Naive B cell (primary cell): Measurements from ENCODE around the gene ATP5PO. TPM values are rescaled to one million over a fixed set of nuclear protein-coding genes. Genes with fewer than 3 reads are reported as not detected.
A peak's percentile ranks its signal among the peaks of the same experiment; 100 is the strongest.
"Not testable (repeated sequence)": the region's sequence is repeated elsewhere in the genome, so short reads cannot be mapped to it uniquely, and the experiment has no call there.

Source experiments
- ATAC-seq, 2 donors: fragments of 150-1000 bp; cut with Tn5 transposase; 2 replicates each; pipeline ENCODE4 v1.10.0; 2021; ENCODE audit warnings: low read depth in 2 of 2, mild to moderate bottlenecking in 2 of 2, moderate library complexity in 2 of 2
- DNase-seq: peaks from one replicate; pipeline ENCODE4 v3.0.0; 2022
- H3K27ac Mint-ChIP-seq, 6 donors: one replicate each; pipeline ENCODE4 v1.8.0; 2020 to 2022; ENCODE audit warnings: mild to moderate bottlenecking in 6 of 6, mixed read lengths in 6 of 6, moderate library complexity in 5 of 6, inconsistent platforms in 2 of 6
- H3K27me3 Mint-ChIP-seq, 3 donors: one replicate each; pipeline ENCODE4 v1.8.0; 2021 to 2022; ENCODE audit warnings: mixed read lengths in 3 of 3, mild to moderate bottlenecking in 1 of 3
- H3K36me3 Mint-ChIP-seq, 2 donors: one replicate each; pipeline ENCODE4 v1.8.0; 2020 to 2022; ENCODE audit warnings: mixed read lengths in 2 of 2, inconsistent platforms in 1 of 2, mild to moderate bottlenecking in 1 of 2
- H3K4me1 Mint-ChIP-seq, 3 donors: one replicate each; pipeline ENCODE4 v1.8.0; 2020 to 2022; ENCODE audit warnings: mixed read lengths in 3 of 3, inconsistent platforms in 1 of 3, mild to moderate bottlenecking in 1 of 3, moderate library complexity in 1 of 3
- H3K4me3 Mint-ChIP-seq, 8 donors: one replicate each; pipeline ENCODE4 v1.8.0; 2020 to 2022; ENCODE audit warnings: mild to moderate bottlenecking in 8 of 8, mixed read lengths in 8 of 8, moderate library complexity in 8 of 8, inconsistent platforms in 2 of 8
- H3K9me3 Mint-ChIP-seq, 7 donors: one replicate each; pipeline ENCODE4 v1.8.0; 2020 to 2022; ENCODE audit warnings: mixed read lengths in 7 of 7, mild to moderate bottlenecking in 5 of 7, inconsistent platforms in 2 of 7, moderate library complexity in 1 of 7
- polyA plus RNA-seq, 6 donors: library from polyadenylated mRNA; unstranded; fragments of 300-500 nt; fragmentation: Illumina TruSeq; gene quantifications; one replicate each; pipeline ENCODE4 v1.2.3, GENCODE V29; 2021; ENCODE audit warnings: low read depth in 6 of 6

ATP5PO gene
- polyA plus RNA-seq, 6 donors from 2014 or later: 299 to 386 (median 357) TPM

GRCh38 chr21:33936301-33937038, 20.9 kb upstream of the ATP5PO start:
- Mint-ChIP-seq H3K36me3 (no peaks in the 10 kb centered on the region), H3K4me1 (peaks cover 8 to 15% (median 9%) of the 10 kb centered on the region in 3 donors), H3K4me3 (no peak overlapping the region), H3K27ac (no peak overlapping the region), H3K27me3 (no peaks in the 10 kb centered on the region), H3K9me3 (peaks cover 0 to 1% (median 0%) of the 10 kb centered on the region in 7 donors)
- DNase-seq (no peak), ATAC-seq (no peak)

- ATAC-seq (no peak), DNase-seq (no peak)
- Mint-ChIP-seq H3K27me3 (no peaks in the 10 kb centered on the region), H3K9me3 (peaks cover 0 to 1% (median 0%) of the 10 kb centered on the region in 7 donors), H3K4me3 (peak overlapping the region; percentile 86 to 99 (median 93)), H3K4me1 (peaks cover 10 to 16% (median 11%) of the 10 kb centered on the region in 3 donors), H3K27ac (peak overlapping the region in 3 of 6 donors; percentile 74 to 94 (median 92)), H3K36me3 (no peaks in the 10 kb centered on the region)
Observed at GRCh38 chr21:33932731-33933130, 17.1 kb upstream of the ATP5PO start.

- peak overlapping the region; percentile 82 to 97 (median 93) for H3K27ac Mint-ChIP-seq
- H3K4me3 Mint-ChIP-seq: peak overlapping the region; percentile 86 to 99 (median 93)
- ATAC-seq (peak; percentile 55 to 63), DNase-seq (peak; percentile 19)
- H3K4me1 Mint-ChIP-seq: peaks cover 10 to 16% (median 11%) of the 10 kb centered on the region in 3 donors
- no peaks in the 10 kb centered on the region for H3K27me3 Mint-ChIP-seq
- H3K9me3 Mint-ChIP-seq: peaks cover 0 to 1% (median 0%) of the 10 kb centered on the region in 7 donors
- no peaks in the 10 kb centered on the region for H3K36me3 Mint-ChIP-seq
Observed at GRCh38 chr21:33931799-33932390, 16.3 kb upstream of the ATP5PO start.

- Mint-ChIP-seq H3K4me1 (peaks cover 10 to 16% (median 11%) of the 10 kb centered on the region in 3 donors), H3K27ac (peak overlapping the region; percentile 44 to 97 (median 84)), H3K4me3 (peak overlapping the region; percentile 86 to 99 (median 93))
- not testable (repeated sequence) for H3K36me3 Mint-ChIP-seq, H3K27me3 Mint-ChIP-seq, H3K9me3 Mint-ChIP-seq, DNase-seq
- peak; percentile 7 to 42 for ATAC-seq
Observed at GRCh38 chr21:33931052-33931798, 15.6 kb upstream of the ATP5PO start.

GRCh38 chr21:33926248-33926647, 10.6 kb upstream of the ATP5PO start:
- H3K27ac Mint-ChIP-seq, H3K9me3 Mint-ChIP-seq, ATAC-seq, DNase-seq, H3K4me3 Mint-ChIP-seq, H3K4me1 Mint-ChIP-seq, H3K36me3 Mint-ChIP-seq, H3K27me3 Mint-ChIP-seq: not testable (repeated sequence)

- DNase-seq: no peak
Observed at GRCh38 chr21:33924766-33925100, 9.1 kb upstream of the ATP5PO start.

GRCh38 chr21:33924079-33924765, 8.6 kb upstream of the ATP5PO start:
- H3K27ac Mint-ChIP-seq: no peak overlapping the region
- H3K4me3 Mint-ChIP-seq: peak overlapping the region in 1 of 8 donors; percentile 43
- peaks cover 0 to 4% (median 0%) of the 10 kb centered on the region in 3 donors for H3K27me3 Mint-ChIP-seq
- H3K4me1 Mint-ChIP-seq: peaks cover 0 to 7% (median 3%) of the 10 kb centered on the region in 3 donors
- ATAC-seq (peak; percentile 93 to 95), DNase-seq (peak; percentile 73)
- no peaks in the 10 kb centered on the region for H3K9me3 Mint-ChIP-seq
- H3K36me3 Mint-ChIP-seq: no peaks in the 10 kb centered on the region

More at GRCh38 chr21:33924766-33925100, 9.1 kb upstream of the ATP5PO start:
- no peak overlapping the region for H3K27ac Mint-ChIP-seq
- no peaks in the 10 kb centered on the region for H3K36me3 Mint-ChIP-seq
- peak overlapping the region in 1 of 8 donors; percentile 43 for H3K4me3 Mint-ChIP-seq
- peaks cover 0 to 4% (median 0%) of the 10 kb centered on the region in 3 donors for H3K27me3 Mint-ChIP-seq
- no peaks in the 10 kb centered on the region for H3K9me3 Mint-ChIP-seq
- H3K4me1 Mint-ChIP-seq: peaks cover 0 to 7% (median 3%) of the 10 kb centered on the region in 3 donors
- no peak for ATAC-seq

GRCh38 chr21:33917421-33917820, 1.8 kb upstream of the ATP5PO start:
- H3K36me3 Mint-ChIP-seq: peaks cover 0 to 4% of the 10 kb centered on the region in 2 donors
- no peak for ATAC-seq
- no peaks in the 10 kb centered on the region for H3K9me3 Mint-ChIP-seq
- peak overlapping the region in 1 of 6 donors; percentile 59 for H3K27ac Mint-ChIP-seq
- peak overlapping the region in 2 of 8 donors; percentile 12 to 33 for H3K4me3 Mint-ChIP-seq
- no peaks in the 10 kb centered on the region for H3K27me3 Mint-ChIP-seq
- DNase-seq: no peak
- H3K4me1 Mint-ChIP-seq: peaks cover 10 to 31% (median 15%) of the 10 kb centered on the region in 3 donors

- peaks cover 0 to 6% of the 10 kb centered on the region in 2 donors for H3K36me3 Mint-ChIP-seq
- H3K4me1 Mint-ChIP-seq: peaks cover 10 to 31% (median 17%) of the 10 kb centered on the region in 3 donors
- H3K9me3 Mint-ChIP-seq: no peaks in the 10 kb centered on the region
- H3K27ac Mint-ChIP-seq: peak overlapping the region; percentile 14 to 99 (median 98)
- DNase-seq (no peak), ATAC-seq (no peak)
- H3K4me3 Mint-ChIP-seq: peak overlapping the region; percentile 97 to 100 (median 99)
- H3K27me3 Mint-ChIP-seq: no peaks in the 10 kb centered on the region
Observed at GRCh38 chr21:33916200-33916567, 580 bp upstream of the ATP5PO start.

GRCh38 chr21:33914188-33914587, 1.4 kb downstream of the ATP5PO start:
- H3K36me3 Mint-ChIP-seq: peaks cover 8 to 13% of the 10 kb centered on the region in 2 donors
- ATAC-seq (no peak), DNase-seq (no peak)
- H3K9me3 Mint-ChIP-seq: no peaks in the 10 kb centered on the region
- peak overlapping the region in 4 of 6 donors; percentile 3 to 99 (median 98) for H3K27ac Mint-ChIP-seq
- peaks cover 15 to 31% (median 19%) of the 10 kb centered on the region in 3 donors for H3K4me1 Mint-ChIP-seq
- H3K27me3 Mint-ChIP-seq: no peaks in the 10 kb centered on the region
- peak overlapping the region in 6 of 8 donors; percentile 35 to 99 (median 98) for H3K4me3 Mint-ChIP-seq

GRCh38 chr21:33909756-33910155, 5.8 kb downstream of the ATP5PO start:
- H3K36me3 Mint-ChIP-seq: peaks cover 17 to 22% of the 10 kb centered on the region in 2 donors
- no peak for DNase-seq
- no peaks in the 10 kb centered on the region for H3K27me3 Mint-ChIP-seq
- no peaks in the 10 kb centered on the region for H3K9me3 Mint-ChIP-seq
- no peak overlapping the region for H3K27ac Mint-ChIP-seq
- no peak for ATAC-seq
- no peak overlapping the region for H3K4me3 Mint-ChIP-seq
- H3K4me1 Mint-ChIP-seq: peaks cover 4 to 10% (median 6%) of the 10 kb centered on the region in 3 donors

GRCh38 chr21:33908760-33909159, 6.8 kb downstream of the ATP5PO start:
- ATAC-seq: no peak

GRCh38 chr21:33904041-33904440, 11.6 kb downstream of the ATP5PO start:
- Mint-ChIP-seq H3K27ac (no peak overlapping the region), H3K27me3 (no peaks in the 10 kb centered on the region), H3K4me1 (peaks cover 0 to 4% (median 0%) of the 10 kb centered on the region in 3 donors), H3K9me3 (no peaks in the 10 kb centered on the region), H3K4me3 (no peak overlapping the region), H3K36me3 (peaks cover 15 to 30% of the 10 kb centered on the region in 2 donors)
- ATAC-seq: no peak
- DNase-seq: no peak

More at GRCh38 chr21:33908760-33909159, 6.8 kb downstream of the ATP5PO start:
- no peak for DNase-seq
- H3K4me3 Mint-ChIP-seq: no peak overlapping the region
- no peak overlapping the region for H3K27ac Mint-ChIP-seq
- H3K4me1 Mint-ChIP-seq: peaks cover 0 to 5% (median 4%) of the 10 kb centered on the region in 3 donors
- H3K9me3 Mint-ChIP-seq: no peaks in the 10 kb centered on the region
- H3K27me3 Mint-ChIP-seq: no peaks in the 10 kb centered on the region
- peaks cover 17 to 22% of the 10 kb centered on the region in 2 donors for H3K36me3 Mint-ChIP-seq
